ENCODE data around the gene NEURL2.
A peak's percentile ranks its signal among the peaks of the same experiment; 100 is the strongest.
"Not testable (repeated sequence)": the region's sequence is repeated elsewhere in the genome, so short reads cannot be mapped to it uniquely, and the experiment has no call there.

The NEURL2 gene, protein sequence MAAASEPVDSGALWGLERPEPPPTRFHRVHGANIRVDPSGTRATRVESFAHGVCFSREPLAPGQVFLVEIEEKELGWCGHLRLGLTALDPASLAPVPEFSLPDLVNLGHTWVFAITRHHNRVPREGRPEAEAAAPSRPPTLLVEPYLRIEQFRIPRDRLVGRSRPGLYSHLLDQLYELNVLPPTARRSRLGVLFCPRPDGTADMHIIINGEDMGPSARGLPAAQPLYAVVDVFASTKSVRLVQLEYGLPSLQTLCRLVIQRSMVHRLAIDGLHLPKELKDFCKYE

DNA sequence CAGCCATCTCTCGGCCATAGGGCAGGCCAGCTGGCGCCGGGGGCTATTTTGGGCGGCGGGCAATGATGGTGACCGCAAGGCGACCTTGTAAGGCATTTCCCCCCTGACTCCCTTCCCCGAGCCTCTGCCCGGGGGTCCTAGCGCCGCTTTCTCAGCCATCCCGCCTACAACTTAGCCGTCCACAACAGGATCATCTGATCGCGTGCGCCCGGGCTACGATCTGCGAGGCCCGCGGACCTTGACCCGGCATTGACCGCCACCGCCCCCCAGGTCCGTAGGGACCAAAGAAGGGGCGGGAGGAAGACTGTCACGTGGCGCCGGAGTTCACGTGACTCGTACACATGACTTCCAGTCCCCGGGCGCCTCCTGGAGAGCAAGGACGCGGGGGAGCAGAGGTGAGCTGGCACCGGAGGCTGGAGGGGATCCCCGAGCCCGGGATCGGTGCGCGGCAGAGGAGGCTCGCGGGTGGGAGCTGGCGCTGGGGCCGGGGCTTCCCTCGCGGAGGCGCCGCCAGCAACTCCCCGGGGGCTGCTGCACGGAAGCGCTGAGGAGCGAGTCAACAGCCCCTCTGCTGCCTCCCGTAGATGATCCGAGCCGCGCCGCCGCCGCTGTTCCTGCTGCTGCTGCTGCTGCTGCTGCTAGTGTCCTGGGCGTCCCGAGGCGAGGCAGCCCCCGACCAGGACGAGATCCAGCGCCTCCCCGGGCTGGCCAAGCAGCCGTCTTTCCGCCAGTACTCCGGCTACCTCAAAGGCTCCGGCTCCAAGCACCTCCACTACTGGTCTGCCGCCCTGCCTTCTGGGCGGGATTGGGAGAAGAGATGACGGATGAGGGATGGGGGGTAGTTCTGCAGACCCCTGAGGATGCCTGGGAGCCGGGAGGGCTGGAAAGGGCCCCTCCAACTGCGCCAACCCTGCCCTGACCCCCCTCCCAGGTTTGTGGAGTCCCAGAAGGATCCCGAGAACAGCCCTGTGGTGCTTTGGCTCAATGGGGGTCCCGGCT lies at the start of gene NEURL2, which contains the start of gene CTSA:
Gene NEURL2, minus strand, starts transcription at position 224 of the 999 bp plus-strand sequence. Its CDS starts 217 bp downstream, at position 7.
Gene CTSA, plus strand, starts transcription at position 351 of the 999 bp plus-strand sequence. Its CDS starts 234 bp downstream, at position 585.
- peak; percentile 89 to 98 (median 95) for DNase-seq
- intact Hi-C loops (cut with DNase I) = loop anchor here (2.0 kb wide), 1 partner anchor 44 kb away; the partner anchor contains the start of gene PCIF1

DNA sequence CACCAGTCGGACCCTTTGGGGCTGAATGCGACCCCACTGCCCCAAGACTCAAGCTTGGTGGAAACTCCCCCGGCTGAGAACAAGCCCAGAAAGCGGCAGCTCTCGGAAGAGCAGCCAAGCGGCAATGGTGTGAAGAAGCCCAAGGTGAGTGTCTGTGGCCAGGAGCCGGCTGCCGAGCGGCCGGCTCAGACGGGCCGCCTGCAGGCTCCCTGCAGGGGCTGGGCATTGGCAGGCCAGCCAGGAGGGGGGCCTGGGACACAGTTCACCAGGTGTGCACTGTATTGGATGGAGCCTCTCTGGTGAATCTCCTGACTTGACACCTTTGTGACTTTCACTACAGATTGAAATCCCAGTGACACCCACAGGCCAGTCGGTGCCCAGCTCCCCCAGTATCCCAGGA lies 49.5 kb upstream of the NEURL2 start:
- DNase-seq = no peak
- intact Hi-C loops (cut with DNase I) = no loop called here

GRCh38 chr20:45940053-45940452 lies 49.0 kb upstream of the NEURL2 start:
- no peak for DNase-seq
- intact Hi-C loops (cut with DNase I) = no loop called here

DNA sequence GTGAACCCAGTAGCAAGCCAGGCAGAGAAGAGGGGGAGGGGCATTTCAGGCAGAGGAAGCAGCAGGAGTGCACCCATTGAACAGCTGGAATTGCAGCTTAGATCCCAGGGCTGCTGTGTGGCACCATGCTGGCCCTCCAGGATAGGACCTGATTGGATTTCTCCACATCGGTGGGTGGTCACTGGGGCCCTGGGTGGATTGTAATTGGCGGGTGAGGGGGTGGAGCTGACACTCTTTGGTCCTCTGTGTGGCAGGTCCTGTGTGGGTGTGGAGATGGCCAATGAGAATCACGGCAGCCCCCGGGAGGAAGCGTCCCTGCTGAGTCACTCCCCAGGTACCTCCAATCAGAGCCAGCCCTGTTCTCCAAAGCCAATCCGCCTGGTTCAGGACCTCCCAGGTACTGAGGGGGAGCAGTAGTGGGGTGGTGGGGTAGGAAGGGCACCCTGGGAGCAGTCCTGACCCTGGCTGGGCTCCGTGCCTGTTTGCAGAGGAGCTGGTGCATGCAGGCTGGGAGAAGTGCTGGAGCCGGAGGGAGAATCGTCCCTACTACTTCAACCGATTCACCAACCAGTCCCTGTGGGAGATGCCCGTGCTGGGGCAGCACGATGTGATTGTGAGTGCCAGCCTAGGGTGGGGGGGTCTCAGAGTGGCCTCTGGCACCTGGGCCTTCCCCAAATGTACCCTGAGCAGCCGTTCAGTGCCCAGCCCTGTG lies 47.9 kb upstream of the NEURL2 start:
- intact Hi-C loops (cut with DNase I) = loop anchor here (5.0 to 10.0 kb wide), 2 partner anchors 33 to 124 kb away; partner anchors contain the start of genes UBE2C and ZNF335
- DNase-seq = no peak

DNA sequence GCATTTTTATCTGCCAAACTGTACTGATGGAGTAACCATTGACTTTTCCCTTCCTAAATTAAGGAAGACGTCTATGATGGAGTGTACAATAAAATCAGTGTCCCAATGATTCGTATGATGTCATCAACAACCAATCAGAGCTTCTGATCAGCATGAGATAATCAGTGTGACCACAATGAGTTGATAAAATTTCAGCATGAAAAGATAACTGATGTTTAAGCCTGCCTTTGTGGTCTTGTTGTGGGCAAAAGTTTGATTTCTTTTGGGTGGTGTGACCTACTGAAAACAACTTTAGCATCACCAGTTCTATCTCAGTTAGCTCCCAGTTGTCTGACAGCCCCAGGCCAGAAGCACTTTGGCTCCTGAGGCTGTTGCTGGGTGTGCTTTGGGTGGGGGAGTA lies 46.8 kb upstream of the NEURL2 start:
- no peak for DNase-seq
- intact Hi-C loops (cut with DNase I) = loop anchor here (5.0 to 10.0 kb wide), 2 partner anchors 35 to 123 kb away; partner anchors contain the start of genes UBE2C and ZNF335

DNA sequence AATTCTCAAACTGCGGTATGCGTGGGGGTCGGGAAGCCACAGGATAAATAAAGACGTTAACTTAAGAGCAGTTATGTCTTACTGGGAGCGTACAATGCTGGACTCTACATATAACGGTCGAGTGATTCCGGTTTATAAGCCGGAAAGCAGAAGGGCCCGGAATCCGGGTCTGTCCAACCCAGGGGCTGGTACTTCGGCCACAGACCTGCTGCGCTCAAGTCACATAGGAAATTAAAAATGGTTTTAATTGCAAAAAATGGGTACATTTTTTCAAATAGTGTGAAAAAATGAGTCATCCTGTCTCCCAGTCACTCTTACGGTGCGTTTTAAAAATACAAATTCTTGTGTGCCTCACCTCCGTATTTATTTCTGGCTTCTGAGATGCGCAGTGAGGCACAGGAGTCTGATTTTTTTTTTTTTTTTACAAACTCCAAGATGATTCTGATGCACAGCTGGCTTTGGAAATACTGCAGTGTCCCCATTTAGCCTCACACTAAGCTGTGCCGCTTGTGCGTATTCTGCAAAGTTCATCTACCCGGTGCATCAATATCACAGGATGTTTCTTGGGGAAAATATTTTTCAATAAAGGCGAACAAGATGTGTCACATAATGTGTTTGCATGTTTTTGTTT lies 44.5 kb upstream of the NEURL2 start:
- peak in 3 of 42 donors; percentile 16 to 62 (median 47) for DNase-seq
- intact Hi-C loops (cut with DNase I) = loop anchor here (2.0 to 10.0 kb wide), 3 partner anchors 37 to 121 kb away; partner anchors contain the start of genes CTSA, NEURL2, UBE2C and ZNF335

DNA sequence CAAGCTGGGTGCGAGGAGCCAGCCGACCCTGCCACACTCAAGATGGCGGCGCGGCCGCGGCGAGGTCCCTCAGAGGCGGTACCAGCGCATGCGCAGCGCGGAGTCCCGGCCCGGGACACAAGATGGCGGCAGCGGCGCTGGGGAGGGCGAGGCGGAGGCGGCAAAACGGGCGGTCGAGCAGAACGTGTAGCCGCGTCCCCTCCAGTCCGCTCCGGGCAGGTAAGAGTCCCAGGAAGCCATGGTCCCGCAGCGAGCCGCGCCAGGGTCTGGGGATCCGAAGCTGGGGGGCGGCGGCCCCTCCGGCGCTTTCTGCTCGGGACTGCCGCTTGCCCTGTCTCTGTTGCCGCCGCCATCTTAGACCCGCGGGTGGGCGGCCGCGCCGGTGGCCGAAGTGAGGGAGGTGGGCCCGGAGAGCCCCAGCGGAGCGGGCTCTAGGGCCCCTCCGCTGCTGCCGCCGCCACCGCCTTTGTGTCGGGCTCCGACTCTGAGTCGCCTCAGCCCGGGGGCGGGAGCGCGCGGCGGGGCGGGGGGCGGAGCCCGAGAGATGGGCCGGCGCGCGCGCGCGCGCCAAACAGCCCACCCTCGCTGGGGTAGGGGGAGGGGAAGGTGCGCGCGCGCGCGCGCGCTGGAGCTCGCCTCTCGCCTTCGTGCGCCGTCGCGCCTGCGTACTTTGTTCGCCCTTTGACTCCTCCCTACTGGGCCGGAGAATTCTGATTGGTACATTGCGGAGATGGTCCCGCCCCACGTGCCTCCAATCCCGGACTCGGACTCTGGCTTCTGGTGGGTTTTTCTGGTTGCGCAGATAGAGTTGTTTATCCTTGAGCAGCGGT lies 43.8 kb upstream of the NEURL2 start, which contains the start of gene PCIF1:
Gene PCIF1, plus strand, starts transcription at position 98 of the 830 bp plus-strand sequence. CDS start 4,317 bp downstream, outside the sequence.
- DNase-seq = peak; percentile 95 to 99 (median 98)
- intact Hi-C loops (cut with DNase I) = loop anchor here (2.0 to 10.0 kb wide), 3 partner anchors 38 to 120 kb away; partner anchors contain the start of genes CTSA, NEURL2, UBE2C and ZNF335

GRCh38 chr20:45934046-45934585 lies 43.1 kb upstream of the NEURL2 start:
- intact Hi-C loops (cut with DNase I) = loop anchor here (2.0 to 10.0 kb wide), 2 partner anchors 43 to 119 kb away; partner anchors contain the start of genes CTSA, NEURL2 and UBE2C
- peak in 40 of 42 donors; percentile 55 to 87 (median 79) for DNase-seq

DNA sequence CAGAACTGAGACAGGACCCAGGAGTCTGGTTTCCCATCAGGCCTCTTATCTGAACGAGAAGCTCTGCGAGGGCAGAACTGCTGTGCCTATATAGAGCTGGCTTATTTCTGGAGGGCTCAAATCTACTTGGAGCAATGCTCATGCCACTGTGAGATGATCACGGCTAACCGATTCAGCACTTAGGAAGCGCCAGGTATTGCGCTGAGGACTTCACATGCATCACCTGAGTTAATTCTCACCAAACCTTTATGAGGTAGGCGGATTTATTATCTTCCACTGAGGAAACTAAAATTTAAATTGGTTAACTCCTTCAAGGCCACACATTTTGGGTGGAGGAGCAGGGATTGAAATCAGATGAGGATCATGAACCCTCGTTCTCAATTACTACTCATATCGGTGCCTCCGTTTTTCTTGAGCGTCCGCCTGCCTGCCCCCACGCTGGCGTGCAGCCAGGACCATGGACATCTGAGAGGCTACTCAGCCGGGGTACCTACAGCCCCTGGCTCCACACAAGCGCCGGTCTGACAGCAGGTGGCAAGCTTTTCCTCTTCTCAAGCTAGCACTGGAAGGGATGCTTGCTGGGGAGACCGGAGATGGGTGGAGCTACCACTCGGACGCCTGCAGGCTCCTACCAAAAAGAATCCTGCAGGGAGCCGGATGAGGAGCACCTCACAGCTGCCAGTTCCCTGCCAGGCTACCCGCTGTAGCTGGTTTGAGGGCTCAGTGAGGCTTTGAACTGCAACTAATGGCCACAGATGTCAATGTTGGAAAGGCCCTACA lies 42.4 kb upstream of the NEURL2 start:
- DNase-seq = peak; percentile 53 to 93 (median 76)

GRCh38 chr20:45931680-45932079 lies 40.7 kb upstream of the NEURL2 start:
- intact Hi-C loops (cut with DNase I) = loop anchor here (10.0 kb wide), 1 partner anchor 117 kb away; the partner anchor contains the start of gene UBE2C
- DNase-seq = not testable (repeated sequence)

More for the DNA sequence above, 42.4 kb upstream of the NEURL2 start:
- intact Hi-C loops (cut with DNase I) = loop anchor here (2.0 to 10.0 kb wide), 2 partner anchors 43 to 119 kb away; partner anchors contain the start of genes CTSA, NEURL2 and UBE2C

GRCh38 chr20:45927071-45927878 lies 36.3 kb upstream of the NEURL2 start:
- no peak for DNase-seq

GRCh38 chr20:45926731-45927070 lies 35.7 kb upstream of the NEURL2 start:
- intact Hi-C loops (cut with DNase I) = no loop called here
- DNase-seq = no peak

More at GRCh38 chr20:45927071-45927878, 36.3 kb upstream of the NEURL2 start:
- intact Hi-C loops (cut with DNase I) = no loop called here

DNA sequence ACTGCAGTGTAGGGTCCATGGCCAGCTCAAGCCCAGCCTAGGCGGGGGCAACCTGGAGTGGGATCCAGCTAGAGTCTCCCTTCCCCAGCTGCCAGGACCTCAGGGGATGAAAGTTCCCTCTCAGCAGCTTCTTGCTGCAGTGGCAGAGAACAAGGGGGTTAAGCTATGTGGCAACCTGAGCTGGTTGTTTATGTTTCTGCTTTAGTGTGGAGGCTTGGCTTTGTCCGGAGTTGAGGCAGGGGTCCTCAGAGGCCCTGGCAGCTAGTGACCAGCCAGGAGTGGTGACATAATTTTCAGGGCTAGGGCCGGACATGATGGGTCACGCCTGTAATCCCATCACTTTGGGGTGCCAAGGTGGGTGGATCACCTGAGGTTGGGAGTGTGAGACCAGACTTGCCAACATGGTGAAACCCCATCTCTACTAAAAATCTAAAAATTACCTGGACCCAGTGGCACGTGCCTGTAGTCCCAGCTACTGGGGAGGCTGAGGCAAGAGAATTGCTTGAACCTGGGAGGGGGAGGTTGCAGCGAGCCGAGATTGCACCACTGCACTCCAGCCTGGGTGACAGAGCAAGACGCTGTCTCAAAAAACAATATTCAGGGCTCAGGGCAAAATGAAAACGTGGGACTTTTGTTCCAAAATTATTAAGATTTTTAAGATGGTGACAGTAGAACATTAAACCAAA lies 35.0 kb upstream of the NEURL2 start:
- intact Hi-C loops (cut with DNase I) = no loop called here
- DNase-seq = no peak

Data from head of caudate nucleus (tissue), 42 donors.